Measurements from ENCODE around the gene FOXO3.
"Not testable (repeated sequence)": the region's sequence is repeated elsewhere in the genome, so short reads cannot be mapped to it uniquely, and the experiment has no call there.

Gene FOXO3

DNA sequence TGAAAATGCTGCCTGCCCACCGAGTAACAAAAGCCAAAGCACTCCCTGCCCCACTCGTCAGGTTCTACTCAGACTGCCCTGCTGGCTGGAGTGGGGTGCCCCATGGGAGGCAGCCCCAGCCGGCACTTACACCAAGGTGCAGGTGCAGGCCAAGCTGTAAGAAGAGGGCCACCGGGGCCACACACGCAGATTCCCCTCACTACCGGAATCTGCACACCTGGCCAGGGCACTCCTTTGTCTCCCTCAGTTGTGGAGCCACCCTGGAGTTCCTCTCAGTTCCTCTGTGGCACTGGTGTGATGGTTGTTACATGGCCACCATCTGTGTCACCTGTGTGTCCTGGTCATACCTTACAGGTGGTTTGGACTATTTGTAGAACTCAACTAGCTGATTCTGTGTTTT is 112.4 kb downstream of the FOXO3 start:
- Mint-ChIP-seq H3K9me3 (no peaks in the 10 kb centered on the region), H3K4me3 (no peak overlapping the region), H3K4me1 (ENCODE audit: low read depth) (peaks cover 5% of the 10 kb centered on the region), H3K27ac (no peak overlapping the region), H3K36me3 (ENCODE audit: low read depth) (no peaks in the 10 kb centered on the region), H3K27me3 (ENCODE audit: low read depth) (peaks cover 2% of the 10 kb centered on the region)

DNA sequence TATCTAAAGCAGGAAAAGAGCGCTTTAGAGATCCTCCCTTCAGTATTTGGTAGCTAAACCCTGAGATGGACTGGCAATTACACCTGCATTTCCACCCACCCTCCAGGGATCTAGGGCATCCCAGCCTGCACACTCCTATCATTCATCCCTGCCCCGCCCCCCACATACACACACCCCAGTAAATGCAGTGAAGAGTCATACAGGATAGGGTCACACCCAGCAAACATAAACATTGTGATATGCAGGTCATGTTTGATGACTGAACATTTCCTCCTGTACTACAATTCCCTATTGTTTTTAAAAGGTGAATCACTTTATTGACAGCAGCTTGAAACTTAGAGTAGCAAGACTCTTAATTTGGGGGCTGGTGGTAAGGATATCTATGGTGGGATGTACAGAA is 112.9 kb downstream of the FOXO3 start:
- no peak overlapping the region for H3K4me3 Mint-ChIP-seq
- H3K4me1 Mint-ChIP-seq (ENCODE audit: low read depth) = peaks cover 5% of the 10 kb centered on the region
- H3K27me3 Mint-ChIP-seq (ENCODE audit: low read depth) = peaks cover 2% of the 10 kb centered on the region
- no peaks in the 10 kb centered on the region for H3K9me3 Mint-ChIP-seq
- H3K36me3 Mint-ChIP-seq (ENCODE audit: low read depth) = no peaks in the 10 kb centered on the region
- no peak overlapping the region for H3K27ac Mint-ChIP-seq

DNA sequence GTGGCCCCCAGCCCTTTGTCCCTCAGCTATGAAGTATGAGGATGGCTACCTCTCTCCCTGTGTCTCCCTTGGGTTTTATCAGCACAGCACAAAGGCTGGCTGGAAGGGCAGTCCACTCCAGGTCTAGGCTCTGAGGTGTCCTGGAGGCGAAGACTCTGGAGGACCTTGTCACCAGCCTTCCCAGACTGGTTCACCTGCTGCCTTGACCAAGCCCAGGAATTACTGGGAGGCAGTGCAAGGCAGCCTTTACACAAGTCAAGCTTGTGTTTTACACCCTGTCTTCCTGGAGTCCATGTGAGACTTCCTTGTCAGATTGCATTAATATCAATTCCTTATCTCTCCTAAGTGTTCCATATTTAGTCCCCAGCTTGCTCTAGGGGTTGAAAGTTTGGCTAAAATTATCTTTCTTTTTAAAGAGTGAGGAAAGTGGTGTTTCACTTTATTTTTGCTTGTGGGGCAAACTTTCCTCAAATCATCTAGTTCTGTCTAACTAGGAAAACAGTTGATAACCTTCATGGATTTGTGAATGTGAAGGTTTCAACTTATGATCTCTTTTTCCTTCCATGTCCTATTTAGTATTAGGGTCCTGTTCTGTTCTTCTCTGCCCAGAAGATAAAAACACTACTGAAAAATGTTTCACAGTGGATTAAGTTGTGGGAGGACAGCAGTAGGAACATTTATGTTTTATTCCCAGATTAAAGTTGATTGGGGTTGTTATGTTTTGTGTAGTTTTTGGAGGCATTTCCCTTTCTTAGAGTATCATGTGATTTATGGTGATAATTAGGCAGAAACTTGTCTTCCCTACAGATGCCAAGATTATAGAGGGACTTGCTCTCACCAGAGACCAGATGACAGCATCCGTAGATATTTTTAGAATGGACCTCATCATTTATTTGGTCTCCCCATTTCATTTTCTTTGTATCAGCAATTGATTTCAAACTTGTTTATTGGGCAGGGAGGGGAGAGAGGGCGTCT is 114.8 kb downstream of the FOXO3 start:
- Mint-ChIP-seq H3K27ac (no peak overlapping the region), H3K4me1 (ENCODE audit: low read depth) (peaks cover 3% of the 10 kb centered on the region), H3K9me3 (no peaks in the 10 kb centered on the region), H3K27me3 (ENCODE audit: low read depth) (peaks cover 2% of the 10 kb centered on the region), H3K4me3 (no peak overlapping the region), H3K36me3 (ENCODE audit: low read depth) (no peaks in the 10 kb centered on the region)

DNA sequence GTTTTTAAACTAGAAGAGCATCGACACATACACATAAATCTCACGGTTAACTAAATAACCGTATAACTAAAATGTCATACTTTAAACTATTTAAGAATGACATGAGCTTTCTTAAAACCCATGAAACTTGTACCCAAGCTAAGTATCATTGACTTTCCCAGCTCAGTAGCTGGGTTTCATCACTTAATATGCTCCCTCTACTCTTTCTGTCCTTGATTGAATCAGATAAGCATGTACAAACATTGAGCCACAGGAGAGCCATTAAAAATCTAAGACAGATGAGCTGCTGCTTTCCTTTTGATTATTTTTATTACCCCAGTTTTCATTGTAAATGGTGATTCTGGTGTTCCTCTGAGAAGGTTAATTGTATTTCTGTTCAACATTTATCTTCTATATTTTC is 115.8 kb downstream of the FOXO3 start:
- peaks cover 2% of the 10 kb centered on the region for H3K27me3 Mint-ChIP-seq (ENCODE audit: low read depth)
- H3K36me3 Mint-ChIP-seq (ENCODE audit: low read depth) = no peaks in the 10 kb centered on the region
- H3K4me1 Mint-ChIP-seq (ENCODE audit: low read depth) = peaks cover 3% of the 10 kb centered on the region
- H3K9me3 Mint-ChIP-seq = no peaks in the 10 kb centered on the region
- no peak overlapping the region for H3K27ac Mint-ChIP-seq
- no peak overlapping the region for H3K4me3 Mint-ChIP-seq

DNA sequence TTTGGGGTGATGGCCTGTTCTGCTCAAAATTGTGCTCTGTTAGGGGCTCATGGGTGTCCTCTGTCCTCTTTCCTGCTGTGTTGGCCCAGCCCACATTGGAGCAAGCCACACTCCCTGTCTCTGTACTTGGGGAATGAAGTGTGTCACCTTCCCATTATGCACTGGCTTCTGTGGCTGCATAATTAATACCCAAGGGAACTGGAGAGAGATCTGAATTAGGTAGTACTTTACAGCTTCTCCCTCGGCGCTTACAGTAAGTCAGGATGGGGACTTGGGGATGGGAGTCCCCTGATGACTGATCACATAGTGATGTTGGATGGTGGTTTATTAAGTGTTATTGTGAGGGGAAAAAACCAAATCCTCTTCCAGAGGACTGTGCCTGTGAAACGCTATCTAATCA is 116.6 kb downstream of the FOXO3 start:
- H3K27ac Mint-ChIP-seq = no peak overlapping the region
- H3K27me3 Mint-ChIP-seq (ENCODE audit: low read depth) = peaks cover 2% of the 10 kb centered on the region
- H3K36me3 Mint-ChIP-seq (ENCODE audit: low read depth) = no peaks in the 10 kb centered on the region
- peaks cover 5% of the 10 kb centered on the region for H3K4me1 Mint-ChIP-seq (ENCODE audit: low read depth)
- H3K9me3 Mint-ChIP-seq = no peaks in the 10 kb centered on the region
- H3K4me3 Mint-ChIP-seq = no peak overlapping the region

DNA sequence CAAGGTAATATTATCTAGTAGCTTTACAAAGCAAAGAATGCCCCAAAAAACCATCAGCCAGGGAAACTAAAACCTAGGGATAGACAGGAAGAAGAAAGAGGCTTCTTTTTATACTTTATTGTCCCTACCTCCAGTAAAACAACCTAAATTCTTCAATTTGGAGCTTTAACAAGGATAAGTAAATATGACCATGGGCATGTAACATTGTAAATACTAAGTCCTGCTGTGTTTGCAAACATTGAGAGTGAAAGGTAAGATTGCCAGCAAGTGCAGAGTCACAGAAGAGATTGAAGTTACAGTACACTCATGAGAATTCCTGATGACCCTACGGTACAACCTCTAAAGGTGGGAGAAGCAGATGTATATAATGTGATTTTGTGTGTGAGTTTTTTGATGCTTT is 117.2 kb downstream of the FOXO3 start:
- H3K4me3 Mint-ChIP-seq = no peak overlapping the region
- H3K27me3 Mint-ChIP-seq (ENCODE audit: low read depth) = peaks cover 2% of the 10 kb centered on the region
- peaks cover 5% of the 10 kb centered on the region for H3K4me1 Mint-ChIP-seq (ENCODE audit: low read depth)
- H3K27ac Mint-ChIP-seq = no peak overlapping the region
- H3K36me3 Mint-ChIP-seq (ENCODE audit: low read depth) = no peaks in the 10 kb centered on the region
- no peaks in the 10 kb centered on the region for H3K9me3 Mint-ChIP-seq

DNA sequence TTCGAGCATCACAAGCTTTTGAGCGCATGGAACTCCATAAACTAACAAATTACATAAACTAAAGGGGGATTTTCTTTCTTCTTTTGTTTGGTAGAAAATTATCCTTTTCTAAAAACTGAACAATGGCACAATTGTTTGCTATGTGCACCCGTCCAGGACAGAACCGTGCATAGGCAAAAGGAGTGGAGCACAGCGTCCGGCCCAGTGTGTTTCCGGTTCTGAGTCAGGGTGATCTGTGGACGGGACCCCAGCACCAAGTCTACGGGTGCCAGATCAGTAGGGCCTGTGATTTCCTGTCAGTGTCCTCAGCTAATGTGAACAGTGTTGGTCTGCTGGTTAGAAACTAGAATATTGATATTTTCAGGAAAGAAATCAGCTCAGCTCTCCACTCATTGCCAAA is 119.6 kb downstream of the FOXO3 start:
- H3K27me3 Mint-ChIP-seq (ENCODE audit: low read depth); H3K4me1 Mint-ChIP-seq (ENCODE audit: low read depth); H3K9me3 Mint-ChIP-seq; H3K27ac Mint-ChIP-seq; H3K36me3 Mint-ChIP-seq (ENCODE audit: low read depth); H3K4me3 Mint-ChIP-seq: not testable (repeated sequence)

DNA sequence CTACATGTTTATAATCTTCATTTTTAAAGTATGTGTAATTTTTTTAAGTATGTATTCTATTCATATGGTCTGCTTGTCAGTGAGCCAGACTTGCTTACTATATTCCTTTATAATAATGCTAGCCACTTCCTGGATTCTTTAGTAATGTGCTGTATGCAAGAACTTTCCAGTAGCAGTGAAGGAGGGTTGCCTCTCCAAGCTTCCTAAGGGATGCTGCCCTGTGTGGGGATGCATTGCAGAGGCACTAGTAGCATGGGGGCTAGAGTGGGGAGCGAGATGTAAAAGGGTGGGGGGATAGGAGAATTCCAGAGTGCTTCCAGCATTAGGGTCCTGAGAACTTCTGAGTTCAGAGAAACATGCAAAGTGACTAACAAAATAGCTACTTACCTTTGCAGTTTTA is 121.0 kb downstream of the FOXO3 start:
- H3K27ac Mint-ChIP-seq; H3K27me3 Mint-ChIP-seq (ENCODE audit: low read depth); H3K9me3 Mint-ChIP-seq; H3K36me3 Mint-ChIP-seq (ENCODE audit: low read depth); H3K4me1 Mint-ChIP-seq (ENCODE audit: low read depth); H3K4me3 Mint-ChIP-seq: not testable (repeated sequence)

DNA sequence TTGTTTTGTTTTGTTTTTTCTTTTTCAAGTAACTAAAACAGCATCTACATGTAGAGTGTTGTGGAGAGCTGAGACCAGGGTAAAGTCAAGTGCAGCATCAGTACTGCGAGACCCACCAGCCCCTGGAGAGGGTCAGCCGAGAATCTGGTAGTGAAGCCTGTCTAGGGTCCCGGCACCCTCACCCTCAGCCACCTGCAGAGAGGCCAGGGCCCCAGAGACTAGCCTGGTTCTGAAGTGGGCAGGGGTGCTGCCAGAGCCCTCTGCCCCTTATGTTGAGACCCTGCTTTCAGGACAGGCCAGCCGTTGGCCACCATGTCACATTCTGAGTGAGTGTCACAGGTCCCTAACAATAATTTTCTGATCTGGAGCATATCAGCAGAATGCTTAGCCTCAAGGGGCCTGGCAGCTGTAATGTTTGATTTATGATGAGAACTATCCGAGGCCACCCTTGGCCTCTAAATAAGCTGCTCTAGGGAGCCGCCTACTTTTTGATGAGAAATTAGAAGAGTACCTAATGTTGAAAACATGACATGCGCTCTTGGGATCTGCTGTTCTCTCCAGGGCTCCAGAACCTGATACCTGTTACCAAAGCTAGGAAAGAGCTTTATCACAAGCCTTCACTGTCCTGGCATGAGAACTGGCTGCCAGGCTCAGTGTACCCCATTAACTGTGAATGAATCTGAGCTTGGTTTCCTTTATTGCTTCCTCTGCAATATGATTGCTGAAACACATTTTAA is 121.8 kb downstream of the FOXO3 start:
- not testable (repeated sequence) for H3K4me1 Mint-ChIP-seq (ENCODE audit: low read depth); H3K36me3 Mint-ChIP-seq (ENCODE audit: low read depth); H3K27ac Mint-ChIP-seq; H3K4me3 Mint-ChIP-seq; H3K9me3 Mint-ChIP-seq; H3K27me3 Mint-ChIP-seq (ENCODE audit: low read depth)

DNA sequence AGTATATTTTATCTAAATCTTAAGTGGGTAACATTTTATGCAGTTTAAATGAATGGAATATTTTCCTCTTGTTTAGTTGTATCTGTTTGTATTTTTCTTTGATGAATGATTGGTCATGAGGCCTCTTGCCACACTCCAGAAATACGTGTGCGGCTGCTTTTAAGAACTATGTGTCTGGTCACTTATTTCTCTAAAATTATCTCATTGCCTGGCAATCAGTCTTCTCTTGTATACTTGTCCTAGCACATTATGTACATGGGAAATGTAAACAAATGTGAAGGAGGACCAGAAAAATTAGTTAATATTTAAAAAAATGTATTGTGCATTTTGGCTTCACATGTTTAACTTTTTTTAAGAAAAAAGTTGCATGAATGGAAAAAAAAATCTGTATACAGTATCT is 123.3 kb downstream of the FOXO3 start:
- not testable (repeated sequence) for H3K36me3 Mint-ChIP-seq (ENCODE audit: low read depth); H3K4me1 Mint-ChIP-seq (ENCODE audit: low read depth); H3K27ac Mint-ChIP-seq; H3K4me3 Mint-ChIP-seq; H3K9me3 Mint-ChIP-seq; H3K27me3 Mint-ChIP-seq (ENCODE audit: low read depth)

DNA sequence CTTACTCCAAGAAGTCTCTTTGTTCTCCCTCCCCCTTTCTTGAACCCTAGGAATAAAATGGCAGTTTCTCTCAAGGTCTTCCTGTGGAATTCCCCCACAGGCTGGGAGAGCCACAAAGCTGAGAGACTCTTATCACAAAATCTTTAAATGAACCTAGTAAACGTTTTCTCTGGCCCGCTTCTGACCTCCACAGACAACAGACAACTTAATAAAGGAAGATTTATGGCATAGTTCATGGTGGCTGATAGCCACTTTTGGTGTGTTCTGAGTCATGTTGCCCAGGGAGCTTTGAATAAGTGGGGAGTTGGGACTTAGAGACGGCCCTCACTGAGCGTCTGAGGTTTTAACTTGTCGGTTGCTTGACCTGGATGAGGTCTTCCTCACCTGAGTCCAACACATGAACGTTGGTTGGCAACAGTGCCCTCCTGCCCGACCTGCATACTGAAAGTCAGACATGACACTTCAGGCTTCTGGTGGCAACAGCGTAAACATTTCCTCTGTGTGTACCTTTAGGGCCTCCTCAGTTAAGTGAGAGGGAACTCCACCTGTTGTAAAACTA is 124.1 kb downstream of the FOXO3 start:
- H3K9me3 Mint-ChIP-seq = no peaks in the 10 kb centered on the region
- H3K27ac Mint-ChIP-seq = no peak overlapping the region
- peaks cover 8% of the 10 kb centered on the region for H3K4me1 Mint-ChIP-seq (ENCODE audit: low read depth)
- no peak overlapping the region for H3K4me3 Mint-ChIP-seq
- no peaks in the 10 kb centered on the region for H3K36me3 Mint-ChIP-seq (ENCODE audit: low read depth)
- no peaks in the 10 kb centered on the region for H3K27me3 Mint-ChIP-seq (ENCODE audit: low read depth)

DNA sequence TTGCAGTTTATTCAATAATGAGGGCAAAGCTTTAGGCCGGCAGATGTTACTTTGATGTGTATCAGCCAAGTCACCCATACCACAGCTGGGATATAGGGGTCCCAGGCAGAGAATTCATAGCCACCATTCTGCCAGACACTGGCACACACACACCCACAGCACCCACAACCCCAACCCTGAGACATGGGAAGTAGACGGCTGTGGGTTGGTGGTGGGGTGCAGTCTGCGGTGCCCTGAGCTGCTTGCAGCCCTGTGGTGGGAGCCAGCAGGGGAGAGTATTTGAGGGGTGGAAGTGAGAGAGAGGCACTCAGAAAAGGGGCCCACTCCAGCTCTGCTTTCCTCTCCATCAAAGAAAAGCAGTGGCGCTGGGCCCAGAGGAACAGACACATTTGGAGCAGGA is 125.3 kb downstream of the FOXO3 start:
- H3K27ac Mint-ChIP-seq = no peak overlapping the region
- no peaks in the 10 kb centered on the region for H3K9me3 Mint-ChIP-seq
- H3K4me3 Mint-ChIP-seq = no peak overlapping the region
- no peaks in the 10 kb centered on the region for H3K27me3 Mint-ChIP-seq (ENCODE audit: low read depth)
- H3K36me3 Mint-ChIP-seq (ENCODE audit: low read depth) = no peaks in the 10 kb centered on the region
- H3K4me1 Mint-ChIP-seq (ENCODE audit: low read depth) = peaks cover 12% of the 10 kb centered on the region

DNA sequence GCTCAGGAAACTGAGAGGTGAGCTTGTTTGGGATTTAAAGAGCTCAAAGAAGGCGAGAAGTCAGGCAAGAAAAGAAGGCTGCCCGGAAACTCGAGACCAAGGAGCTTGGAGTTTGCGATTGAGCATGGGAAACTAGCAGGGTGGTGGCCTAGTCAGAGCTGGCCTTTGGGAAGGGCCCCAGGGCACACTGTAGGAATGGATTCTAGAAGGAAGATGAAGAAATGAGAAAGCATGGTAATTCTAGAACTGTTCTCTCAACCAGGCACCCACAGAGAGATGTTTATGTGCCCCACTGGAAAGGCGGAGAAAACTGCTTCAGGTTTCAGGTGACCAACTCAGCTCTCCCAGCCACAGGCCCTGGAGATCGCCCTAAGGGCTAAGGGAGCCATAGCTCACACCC is 126.2 kb downstream of the FOXO3 start:
- Mint-ChIP-seq H3K9me3 (no peaks in the 10 kb centered on the region), H3K27ac (no peak overlapping the region), H3K4me3 (no peak overlapping the region), H3K4me1 (ENCODE audit: low read depth) (peaks cover 11% of the 10 kb centered on the region), H3K36me3 (ENCODE audit: low read depth) (no peaks in the 10 kb centered on the region), H3K27me3 (ENCODE audit: low read depth) (no peaks in the 10 kb centered on the region)

DNA sequence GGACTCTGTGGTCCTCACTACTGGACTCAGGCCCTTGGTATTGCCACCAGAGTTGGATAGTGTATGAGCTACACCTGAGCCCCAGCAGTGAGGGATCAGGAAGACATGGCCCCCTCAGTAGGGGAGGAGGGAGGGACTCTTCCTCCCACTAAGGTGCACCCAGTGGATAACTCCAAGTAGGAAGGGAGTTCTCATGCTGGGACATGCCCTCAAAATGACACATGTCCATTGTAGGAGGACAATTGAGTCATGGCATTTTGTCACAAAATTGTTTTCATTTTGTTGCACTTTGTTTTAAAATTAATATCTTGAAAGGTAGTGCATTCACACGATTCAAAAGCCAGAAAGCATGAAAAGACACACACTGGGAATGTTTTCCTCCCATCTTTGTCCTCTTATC is 127.2 kb downstream of the FOXO3 start:
- peaks cover 11% of the 10 kb centered on the region for H3K4me1 Mint-ChIP-seq (ENCODE audit: low read depth)
- no peaks in the 10 kb centered on the region for H3K9me3 Mint-ChIP-seq
- no peak overlapping the region for H3K27ac Mint-ChIP-seq
- H3K27me3 Mint-ChIP-seq (ENCODE audit: low read depth) = no peaks in the 10 kb centered on the region
- H3K4me3 Mint-ChIP-seq = no peak overlapping the region
- H3K36me3 Mint-ChIP-seq (ENCODE audit: low read depth) = no peaks in the 10 kb centered on the region

All from T-helper 1 cell treated with Interleukin-12 subunit alpha and Interleukin-12 subunit beta and Interleukin-4 antibody, amounts not matched to agents 30 μg/mL and 1 μg/mL, for 36 hours (primary cell).